A549 (cell line): ENCODE results near the gene UBAC2. TPM values are rescaled to one million over a fixed set of nuclear protein-coding genes. Genes with fewer than 3 reads are reported as not detected.

ENCODE experiments used
- ATAC-seq, 2 experiments: fragments of 200-7000 bp in 1 of 2; fragments of >200 bp in 1 of 2; cut with Nextera tagmentation in 1 of 2; cut with Tn5 transposase in 1 of 2; 3 replicates each; pipeline versions ENCODE4 v1.8.0 to v1.9.1; 2018 to 2020; ENCODE audit warnings: mild to moderate bottlenecking in 1 of 2, moderate library complexity in 1 of 2
- CTCF ChIA-PET: fragments of 300-600 bp; sonication (Branson Sonifier 250); formaldehyde crosslinking; extraction: SDS; loops from one replicate; lab custom pipeline; 2021; ENCODE audit warnings: antibody characterized with exemption, inconsistent platforms; lab: Yijun Ruan, JAX
- POLR2A ChIA-PET: fragments of 350-600 bp; formaldehyde crosslinking; extraction: SDS; loops from one replicate; lab custom pipeline; 2021; ENCODE audit warnings: antibody characterized with exemption, inconsistent platforms; lab: Yijun Ruan, JAX
- DNase-seq, 2 experiments: peaks; one replicate each; pipeline versions ENCODE4 v3.0.0 to v3.0.0-alpha.2; 2011 to 2016; ENCODE audit warnings: low read depth in 1 of 2, low spot score in 1 of 2
- FAIRE-seq: peaks from 2 replicates; lab custom pipeline; 2011; peaks lifted over from hg19 to GRCh38; lab: Jason Lieb, UNC
- H3K27ac ChIP-seq, 2 experiments: fragments of >200 bp; sonication (Bioruptor Twin); formaldehyde crosslinking; 3 replicates each; pipeline ENCODE4 v1.5.1; 2016 to 2017
- H3K4me1 ChIP-seq: fragments of >200 bp; sonication (Bioruptor Twin); formaldehyde crosslinking; 3 replicates; pipeline ENCODE4 v1.6.1; 2016
- H3K4me2 ChIP-seq: fragments of >200 bp; sonication (Bioruptor Twin); formaldehyde crosslinking; 3 replicates; pipeline ENCODE4 v1.6.1; 2016
- H3K4me3 ChIP-seq: fragments of >200 bp; sonication (Bioruptor Twin); formaldehyde crosslinking; 3 replicates; pipeline ENCODE4 v1.5.1; 2016
- H3K9me3 ChIP-seq: fragments of >200 bp; sonication (Bioruptor Twin); formaldehyde crosslinking; 3 replicates; pipeline ENCODE4 v1.6.1; 2016
- BHLHE40 ChIP-seq: IDR thresholded peaks from 2 replicates; pipeline ENCODE4 v1.6.1; 2012; ENCODE audit warnings: low read depth, low read length, inconsistent platforms
- CBX2 ChIP-seq: fragments of 200-600 bp; sonication (generic); IDR thresholded peaks from 2 replicates; pipeline ENCODE4 v1.6.1; 2016; ENCODE audit warnings: low read depth, mild to moderate bottlenecking, borderline replicate concordance
- CBX8 ChIP-seq: fragments of 200-600 bp; sonication (generic); IDR thresholded peaks from 2 replicates; pipeline ENCODE4 v1.6.1; 2016
- CHD2 ChIP-seq: fragments of 150-350 bp; IDR thresholded peaks from 2 replicates; pipeline ENCODE4 v1.6.1; 2014; ENCODE audit warnings: low read length; ENCODE audit not compliant: partially characterized antibody
- CHD4 ChIP-seq: fragments of 200-600 bp; sonication (generic); IDR thresholded peaks from 2 replicates; pipeline ENCODE4 v1.6.1; 2016; ENCODE audit warnings: antibody characterized with exemption, mild to moderate bottlenecking, borderline replicate concordance
- EHF ChIP-seq: fragments of 250-450 bp; sonication (Bioruptor Pico); IDR thresholded peaks from 2 replicates; pipeline ENCODE4 v1.5.0; 2020; ENCODE audit warnings: mild to moderate bottlenecking
- ESRRA ChIP-seq: fragments of 150-350 bp; IDR thresholded peaks from 2 replicates; pipeline ENCODE4 v1.6.1; 2014; ENCODE audit warnings: mild to moderate bottlenecking, low read length, borderline replicate concordance
- FOSL2 ChIP-seq, 2 experiments: fragments of 450-650 bp in 1 of 2; fragments of >200 bp in 1 of 2; sonication (Bioruptor Twin) in 1 of 2; formaldehyde crosslinking; IDR thresholded peaks; 2 replicates each; pipeline versions ENCODE4 v1.5.0 to v1.6.1; 2016 to 2020; ENCODE audit warnings: mild to moderate bottlenecking in 1 of 2, moderate library complexity in 1 of 2
- HDAC2 ChIP-seq: fragments of 200-600 bp; sonication (generic); IDR thresholded peaks from 2 replicates; pipeline ENCODE4 v1.6.1; 2016
- HEYL ChIP-seq: fragments of 250-450 bp; sonication (Bioruptor Pico); IDR thresholded peaks from 2 replicates; pipeline ENCODE4 v1.8.0; 2021; ENCODE audit warnings: mild to moderate bottlenecking, moderate library complexity
- HOXB13 ChIP-seq: fragments of 250-450 bp; sonication (Bioruptor Pico); IDR thresholded peaks from 2 replicates; pipeline ENCODE4 v1.5.0; 2020; ENCODE audit warnings: low read depth, mild to moderate bottlenecking, moderate library complexity
- JUN ChIP-seq, 2 experiments: fragments of >200 bp; sonication (Bioruptor Twin); formaldehyde crosslinking; IDR thresholded peaks; 2 replicates in 1 of 2; 3 replicates in 1 of 2; pipeline ENCODE4 v1.6.1; 2016 to 2017
- JUNB ChIP-seq: fragments of >200 bp; sonication (Bioruptor Twin); formaldehyde crosslinking; IDR thresholded peaks from 2 replicates; pipeline ENCODE4 v1.6.1; 2016
- KDM1A ChIP-seq: fragments of 200-600 bp; sonication (generic); IDR thresholded peaks from 2 replicates; pipeline ENCODE4 v1.6.1; 2016; ENCODE audit warnings: low read depth, mild to moderate bottlenecking
- KDM5A ChIP-seq: fragments of 200-600 bp; sonication (generic); IDR thresholded peaks from 2 replicates; pipeline ENCODE4 v1.6.1; 2016; ENCODE audit warnings: antibody characterized with exemption, mild to moderate bottlenecking
- MYC ChIP-seq: IDR thresholded peaks from 2 replicates; pipeline ENCODE4 v1.6.1; 2012; ENCODE audit warnings: mild to moderate bottlenecking, inconsistent platforms, low read length, improper control_type of control experiment, borderline replicate concordance
- NPAS2 ChIP-seq: fragments of 250-450 bp; sonication (Bioruptor Pico); IDR thresholded peaks from 2 replicates; pipeline ENCODE4 v1.8.0; 2022; ENCODE audit warnings: mild to moderate bottlenecking, moderate library complexity, borderline replicate concordance
- NR3C1 ChIP-seq: fragments of >200 bp; sonication (Bioruptor Twin); formaldehyde crosslinking; IDR thresholded peaks from 3 replicates; pipeline ENCODE4 v1.6.1; 2017
- PHF8 ChIP-seq: fragments of 200-600 bp; sonication (generic); IDR thresholded peaks from 2 replicates; pipeline ENCODE4 v1.6.1; 2016; ENCODE audit warnings: low read depth, mild to moderate bottlenecking, antibody characterized with exemption, moderate library complexity, borderline replicate concordance
- POLR2A ChIP-seq: IDR thresholded peaks from 2 replicates; pipeline ENCODE4 v1.6.1; 2012; ENCODE audit warnings: mild to moderate bottlenecking, low read length
- POLR2AphosphoS2 ChIP-seq: conservative IDR thresholded peaks from 2 replicates; pipeline ENCODE4 v1.6.1; 2012; ENCODE audit warnings: low read length, improper control_type of control experiment, inconsistent platforms
- RAD21 ChIP-seq, 2 experiments: fragments of >200 bp in 1 of 2; sonication (Bioruptor Twin) in 1 of 2; formaldehyde crosslinking in 1 of 2; IDR thresholded peaks in 1 of 2; conservative IDR thresholded peaks in 1 of 2; 2 replicates in 1 of 2; 3 replicates in 1 of 2; pipeline ENCODE4 v1.6.1; 2012 to 2018; ENCODE audit warnings: inconsistent platforms in 1 of 2
- RARB ChIP-seq: fragments of 250-450 bp; sonication (Bioruptor Pico); IDR thresholded peaks from 2 replicates; pipeline ENCODE4 v1.8.0; 2021; ENCODE audit warnings: mild to moderate bottlenecking, moderate library complexity
- RFX5 ChIP-seq: fragments of 450-650 bp; IDR thresholded peaks from 2 replicates; pipeline ENCODE4 v1.7.1; 2014; ENCODE audit warnings: antibody characterized with exemption, mild to moderate bottlenecking, moderate library complexity
- SMC3 ChIP-seq: fragments of >200 bp; sonication (Bioruptor Twin); formaldehyde crosslinking; IDR thresholded peaks from 3 replicates; pipeline ENCODE4 v1.6.1; 2018; ENCODE audit warnings: inconsistent platforms
- TP53 ChIP-seq: fragments of 250-450 bp; sonication (Bioruptor Pico); IDR thresholded peaks from 2 replicates; pipeline ENCODE4 v1.5.0; 2021; ENCODE audit warnings: mild to moderate bottlenecking, moderate library complexity
- ZFP36 ChIP-seq: fragments of 450-650 bp; IDR thresholded peaks from 2 replicates; pipeline ENCODE4 v1.6.1; 2014; ENCODE audit warnings: borderline replicate concordance; ENCODE audit not compliant: partially characterized antibody
- ZNF302 ChIP-seq: fragments of 250-450 bp; sonication (Bioruptor Pico); IDR thresholded peaks from 2 replicates; pipeline ENCODE4 v1.9.0; 2021; ENCODE audit warnings: inconsistent platforms, mild to moderate bottlenecking, moderate library complexity
- ZSCAN20 ChIP-seq: fragments of 250-450 bp; sonication (Bioruptor Pico); IDR thresholded peaks from 2 replicates; pipeline ENCODE4 v1.8.0; 2022; ENCODE audit warnings: mild to moderate bottlenecking, moderate library complexity
- WGBS: methylation state at CpG from one replicate; pipeline ENCODE4 v1.1.6; 2017; ENCODE audit errors: missing lambda C conversion rate; 5-methylcytosine and 5-hydroxymethylcytosine counted together
- polyA plus RNA-seq, 4 experiments: library from polyadenylated mRNA; depleted of rRNA in 3 of 4; stranded (reverse); fragments of >200 nt; fragmentation: RNase III in 1 of 4; extraction: RNeasy Plus Mini Kit Qiagen cat#74134 plus additional on column Dnase treatment in 1 of 4; gene quantifications; 2 replicates in 3 of 4; 3 replicates in 1 of 4; pipeline ENCODE4 v1.2.3, GENCODE V29; 2011 to 2017
- TF ChIP-seq, protein P1 (sequence below): fragments of >200 bp; sonication (Bioruptor Twin); formaldehyde crosslinking; IDR thresholded peaks from 3 replicates; pipeline ENCODE4 v1.6.1; 2016
- TF ChIP-seq, protein P2 (sequence below): fragments of 450-650 bp; IDR thresholded peaks from 2 replicates; pipeline ENCODE4 v1.6.1; 2014; ENCODE audit warnings: antibody characterized with exemption
- TF ChIP-seq, protein P3 (sequence below): IDR thresholded peaks from 2 replicates; pipeline ENCODE4 v1.6.1; 2012
- TF ChIP-seq, protein P4 (sequence below): fragments of >200 bp; sonication (Bioruptor Twin); formaldehyde crosslinking; IDR thresholded peaks from 3 replicates; pipeline ENCODE4 v1.5.1; 2016
- TF ChIP-seq, protein P5 (sequence below): fragments of >200 bp; sonication (Bioruptor Twin); formaldehyde crosslinking; IDR thresholded peaks from 2 replicates; pipeline ENCODE4 v1.6.1; 2016

The UBAC2 gene
- polyA plus RNA-seq, 2 of the 4 experiments (the other 2 are of a cell fraction), result 61.6 to 103 TPM

DNA sequence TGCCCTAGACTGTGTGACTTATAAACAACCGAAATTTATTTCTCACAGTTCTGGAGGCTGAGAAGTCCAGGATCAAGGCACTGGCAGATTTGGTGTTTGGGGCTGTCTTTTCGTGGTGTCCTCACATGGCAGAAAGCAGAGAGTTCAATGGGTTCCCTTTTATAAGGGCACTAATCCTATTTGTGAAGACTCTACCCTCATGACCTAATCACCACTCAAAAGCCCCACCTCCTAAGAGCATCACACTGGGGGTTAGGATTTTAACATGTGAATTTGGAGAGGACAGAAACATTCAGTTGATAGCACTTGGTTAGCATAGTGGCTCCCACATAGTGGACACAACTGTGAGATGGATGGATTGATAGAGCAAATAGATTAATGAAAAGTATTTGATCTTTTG, 79.0 kb downstream of the UBAC2 start:
- ChIA-PET CTCF (interaction anchor here (4.9 kb wide), 1 partner anchor 10 kb away, joined by 20 read pairs; no protein-coding TSS in a partner anchor), POLR2A (no interaction called here)
- Histone ChIP-seq H3K4me2 (no peak overlapping the region), H3K9me3 (no peaks in the 10 kb centered on the region), H3K27ac (no peak overlapping the region), H3K4me3 (no peak overlapping the region), H3K4me1 (no peaks in the 10 kb centered on the region)
- FAIRE-seq (no peak), ATAC-seq (no peak), DNase-seq (no peak)
- 96% methylated on average over 2 of the region's 2 CpGs for WGBS
- no peak for TF ChIP-seq EHF (CRISPR knock-in tag)
- TF ChIP-seq JUNB, result no peak
- no peak for TF ChIP-seq KDM5A
- TF ChIP-seq JUN (IDR thresholded peaks at IDR 0.05), result no peak
- TF ChIP-seq, protein P1, sequence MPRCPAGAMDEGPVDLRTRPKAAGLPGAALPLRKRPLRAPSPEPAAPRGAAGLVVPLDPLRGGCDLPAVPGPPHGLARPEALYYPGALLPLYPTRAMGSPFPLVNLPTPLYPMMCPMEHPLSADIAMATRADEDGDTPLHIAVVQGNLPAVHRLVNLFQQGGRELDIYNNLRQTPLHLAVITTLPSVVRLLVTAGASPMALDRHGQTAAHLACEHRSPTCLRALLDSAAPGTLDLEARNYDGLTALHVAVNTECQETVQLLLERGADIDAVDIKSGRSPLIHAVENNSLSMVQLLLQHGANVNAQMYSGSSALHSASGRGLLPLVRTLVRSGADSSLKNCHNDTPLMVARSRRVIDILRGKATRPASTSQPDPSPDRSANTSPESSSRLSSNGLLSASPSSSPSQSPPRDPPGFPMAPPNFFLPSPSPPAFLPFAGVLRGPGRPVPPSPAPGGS, result no peak
- TF ChIP-seq, protein P2, sequence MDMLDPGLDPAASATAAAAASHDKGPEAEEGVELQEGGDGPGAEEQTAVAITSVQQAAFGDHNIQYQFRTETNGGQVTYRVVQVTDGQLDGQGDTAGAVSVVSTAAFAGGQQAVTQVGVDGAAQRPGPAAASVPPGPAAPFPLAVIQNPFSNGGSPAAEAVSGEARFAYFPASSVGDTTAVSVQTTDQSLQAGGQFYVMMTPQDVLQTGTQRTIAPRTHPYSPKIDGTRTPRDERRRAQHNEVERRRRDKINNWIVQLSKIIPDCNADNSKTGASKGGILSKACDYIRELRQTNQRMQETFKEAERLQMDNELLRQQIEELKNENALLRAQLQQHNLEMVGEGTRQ, result no peak
- no peak for TF ChIP-seq RARB (CRISPR knock-in tag)
- no peak for TF ChIP-seq HEYL (CRISPR knock-in tag)
- TF ChIP-seq MYC, result no peak
- TF ChIP-seq ZNF302 (CRISPR knock-in tag), result no peak
- TF ChIP-seq, protein P3, sequence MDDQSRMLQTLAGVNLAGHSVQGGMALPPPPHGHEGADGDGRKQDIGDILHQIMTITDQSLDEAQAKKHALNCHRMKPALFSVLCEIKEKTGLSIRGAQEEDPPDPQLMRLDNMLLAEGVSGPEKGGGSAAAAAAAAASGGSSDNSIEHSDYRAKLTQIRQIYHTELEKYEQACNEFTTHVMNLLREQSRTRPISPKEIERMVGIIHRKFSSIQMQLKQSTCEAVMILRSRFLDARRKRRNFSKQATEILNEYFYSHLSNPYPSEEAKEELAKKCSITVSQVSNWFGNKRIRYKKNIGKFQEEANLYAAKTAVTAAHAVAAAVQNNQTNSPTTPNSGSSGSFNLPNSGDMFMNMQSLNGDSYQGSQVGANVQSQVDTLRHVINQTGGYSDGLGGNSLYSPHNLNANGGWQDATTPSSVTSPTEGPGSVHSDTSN, result no peak
- TF ChIP-seq CBX2, result no peak
- TF ChIP-seq POLR2A, result no peak
- TF ChIP-seq FOSL2 (IDR thresholded peaks at IDR 0.05), result no peak
- no peak for TF ChIP-seq FOSL2 (CRISPR knock-in tag; IDR thresholded peaks at IDR 0.05)
- TF ChIP-seq HOXB13, result no peak
- no peak for TF ChIP-seq CHD2
- no peak for TF ChIP-seq ZSCAN20 (CRISPR knock-in tag)
- TF ChIP-seq ZFP36, result no peak
- no peak for TF ChIP-seq NR3C1
- no peak for TF ChIP-seq KDM1A

DNA sequence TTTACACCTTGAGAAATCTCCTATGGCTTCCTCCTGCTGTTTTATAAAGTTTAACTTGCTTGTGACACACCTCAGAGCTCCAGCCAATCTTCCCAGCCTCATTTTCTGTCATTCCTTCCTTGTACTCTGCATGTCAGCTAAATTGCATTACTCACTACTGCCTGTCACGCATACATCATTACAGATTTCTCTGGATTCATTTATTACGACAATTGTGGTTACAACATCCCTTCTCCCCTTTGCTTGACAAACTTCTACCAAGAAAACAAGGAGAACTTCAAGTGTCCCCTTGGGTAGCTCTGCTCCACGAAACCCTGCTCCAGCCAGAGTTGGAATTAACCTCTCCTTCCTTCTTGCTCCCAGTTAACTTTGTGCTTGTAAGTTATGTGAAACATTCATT, 79.5 kb downstream of the UBAC2 start:
- no peaks in the 10 kb centered on the region for H3K4me1 ChIP-seq
- H3K27ac ChIP-seq, result no peak overlapping the region
- H3K4me3 ChIP-seq, result no peak overlapping the region
- ChIA-PET POLR2A (no interaction called here), CTCF (interaction anchor here (4.9 kb wide), 1 partner anchor 11 kb away, joined by 20 read pairs; no protein-coding TSS in a partner anchor)
- ATAC-seq (no peak), DNase-seq (no peak), FAIRE-seq (no peak)
- 91% methylated on average over 3 of the region's 3 CpGs for whole genome bisulfite sequencing
- no peaks in the 10 kb centered on the region for H3K9me3 ChIP-seq
- H3K4me2 ChIP-seq, result no peak overlapping the region
- TF ChIP-seq RFX5, result no peak

DNA sequence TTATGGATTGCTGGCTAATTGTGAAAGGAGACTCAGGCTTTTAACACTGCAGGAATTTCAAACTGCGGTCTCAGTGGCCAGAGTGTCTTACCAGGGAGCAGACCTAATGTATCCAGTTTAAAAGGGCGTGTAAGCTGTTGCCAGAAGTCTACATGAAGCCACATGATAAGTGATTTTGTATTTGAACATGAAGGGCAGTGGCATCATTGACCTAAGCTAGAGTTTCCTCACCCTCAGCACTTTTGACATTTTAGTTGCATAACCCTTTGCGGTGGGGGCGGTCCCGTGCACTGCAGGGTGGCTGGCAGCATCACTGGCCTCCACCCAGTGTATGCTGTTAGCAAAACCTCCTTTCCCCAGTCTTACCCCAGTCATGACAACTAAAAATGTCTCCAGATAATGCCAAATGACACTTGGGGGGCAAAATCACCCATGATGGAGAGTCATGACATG, 81.2 kb downstream of the UBAC2 start:
- CTCF ChIA-PET, result interaction anchor here (3.0 to 4.9 kb wide), 2 partner anchors 12 to 155 kb away, joined by 10 to 20 read pairs; no protein-coding TSS in a partner anchor
- 93% methylated on average over 5 of the region's 5 CpGs for WGBS
- Histone ChIP-seq H3K9me3 (no peaks in the 10 kb centered on the region), H3K4me1 (no peaks in the 10 kb centered on the region), H3K27ac (no peak overlapping the region), H3K4me2 (no peak overlapping the region), H3K4me3 (no peak overlapping the region)
- ATAC-seq (no peak), FAIRE-seq (no peak), DNase-seq (no peak)
- POLR2A ChIA-PET, result no interaction called here
- TF ChIP-seq RAD21 (conservative IDR thresholded peaks at IDR 0.05 in 1 of 2, IDR thresholded peaks at IDR 0.05 in 1 of 2) (no peak), PHF8 (no peak), SMC3 (no peak), NPAS2 (CRISPR knock-in tag) (no peak), ZSCAN20 (CRISPR knock-in tag) (no peak), CHD4 (no peak), KDM1A (no peak), TP53 (CRISPR knock-in tag) (no peak), JUNB (no peak), CBX8 (no peak), ESRRA (no peak), HDAC2 (no peak), POLR2AphosphoS2 (no peak), BHLHE40 (no peak)
- TF ChIP-seq, protein P4, sequence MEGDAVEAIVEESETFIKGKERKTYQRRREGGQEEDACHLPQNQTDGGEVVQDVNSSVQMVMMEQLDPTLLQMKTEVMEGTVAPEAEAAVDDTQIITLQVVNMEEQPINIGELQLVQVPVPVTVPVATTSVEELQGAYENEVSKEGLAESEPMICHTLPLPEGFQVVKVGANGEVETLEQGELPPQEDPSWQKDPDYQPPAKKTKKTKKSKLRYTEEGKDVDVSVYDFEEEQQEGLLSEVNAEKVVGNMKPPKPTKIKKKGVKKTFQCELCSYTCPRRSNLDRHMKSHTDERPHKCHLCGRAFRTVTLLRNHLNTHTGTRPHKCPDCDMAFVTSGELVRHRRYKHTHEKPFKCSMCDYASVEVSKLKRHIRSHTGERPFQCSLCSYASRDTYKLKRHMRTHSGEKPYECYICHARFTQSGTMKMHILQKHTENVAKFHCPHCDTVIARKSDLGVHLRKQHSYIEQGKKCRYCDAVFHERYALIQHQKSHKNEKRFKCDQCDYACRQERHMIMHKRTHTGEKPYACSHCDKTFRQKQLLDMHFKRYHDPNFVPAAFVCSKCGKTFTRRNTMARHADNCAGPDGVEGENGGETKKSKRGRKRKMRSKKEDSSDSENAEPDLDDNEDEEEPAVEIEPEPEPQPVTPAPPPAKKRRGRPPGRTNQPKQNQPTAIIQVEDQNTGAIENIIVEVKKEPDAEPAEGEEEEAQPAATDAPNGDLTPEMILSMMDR, result no peak
- TF ChIP-seq, protein P5, sequence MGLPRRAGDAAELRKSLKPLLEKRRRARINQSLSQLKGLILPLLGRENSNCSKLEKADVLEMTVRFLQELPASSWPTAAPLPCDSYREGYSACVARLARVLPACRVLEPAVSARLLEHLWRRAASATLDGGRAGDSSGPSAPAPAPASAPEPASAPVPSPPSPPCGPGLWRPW, result no peak
